ENCODE measurements around the gene SETD9. TPM values are rescaled to one million over a fixed set of nuclear protein-coding genes. Genes with fewer than 3 reads are reported as not detected.

SETD9 gene
- total RNA-seq, 2 experiments from 2014 or later, result 6.7 to 13.3 TPM

- H3K9me2 ChIP-seq (ENCODE audit: insufficient read depth, low read length), result no peaks in the 10 kb centered on the region
- BruUV-seq (replicated peaks), result no TSS peak
- H3K4me3 ChIP-seq (ENCODE audit: low read depth, low read length, poor library complexity, severe bottlenecking), result no peak overlapping the region
- intact Hi-C loops (cut with micrococcal nuclease; ENCODE audit: unreplicated experiment), result no loop called here
- H3K9me3 ChIP-seq (ENCODE audit: low read length), result no peaks in the 10 kb centered on the region
- H2AFZ ChIP-seq (ENCODE audit: low read length), result no peak overlapping the region
- no peaks in the 10 kb centered on the region for H3K79me2 ChIP-seq (ENCODE audit: insufficient read depth, low read depth, low read length)
- no peak for DNase-seq (ENCODE audit: low spot score)
- H3K36me3 ChIP-seq (ENCODE audit: insufficient read depth, low read length), result peaks cover 100% of the 10 kb centered on the region
- no peaks in the 10 kb centered on the region for H4K20me1 ChIP-seq (ENCODE audit: insufficient read depth, low read length)
- no peak for TF ChIP-seq EZH2phosphoT487 (IDR thresholded peaks at IDR 0.05; ENCODE audit: borderline replicate concordance, low read depth, low read length)
- TF ChIP-seq CTCF (conservative IDR thresholded peaks at IDR 0.05; ENCODE audit: low read length), result no peak
- ChIA-PET CTCF (ENCODE audit: unreplicated experiment) (no interaction called here), POLR2A (interaction anchor here (0.7 to 0.8 kb wide), 2 partner anchors 16 to 555 kb away, joined by 3 read pairs; no protein-coding TSS in a partner anchor)
- no peak overlapping the region for H3K27ac ChIP-seq (ENCODE audit: low read depth, low read length, poor library complexity, severe bottlenecking)
- H3K4me1 ChIP-seq (ENCODE audit: insufficient read depth, low read length, poor library complexity, severe bottlenecking), result no peaks in the 10 kb centered on the region
- H3K4me2 ChIP-seq (ENCODE audit: low read length), result no peak overlapping the region
Observed at GRCh38 chr5:56881571-56881970, 27.8 kb upstream of the SETD9 start.

- H3K79me2 ChIP-seq (ENCODE audit: insufficient read depth, low read depth, low read length), result no peaks in the 10 kb centered on the region
- ChIA-PET POLR2A (interaction anchor here (0.6 to 0.7 kb wide), 2 partner anchors 124 to 156 kb away, joined by 3 read pairs; no protein-coding TSS in a partner anchor), CTCF (ENCODE audit: unreplicated experiment) (no interaction called here)
- H4K20me1 ChIP-seq (ENCODE audit: insufficient read depth, low read length), result no peaks in the 10 kb centered on the region
- no peak for DNase-seq (ENCODE audit: low spot score)
- H3K9me2 ChIP-seq (ENCODE audit: insufficient read depth, low read length), result no peaks in the 10 kb centered on the region
- H3K27ac ChIP-seq (ENCODE audit: low read depth, low read length, poor library complexity, severe bottlenecking), result no peak overlapping the region
- H3K4me3 ChIP-seq (ENCODE audit: low read depth, low read length, poor library complexity, severe bottlenecking), result no peak overlapping the region
- peaks cover 70% of the 10 kb centered on the region for H3K36me3 ChIP-seq (ENCODE audit: insufficient read depth, low read length)
- 0 out of 2 replicates have a peak, but pooled peaks cover 5% of the 10 kb centered on the region for H3K9me3 ChIP-seq (ENCODE audit: low read length)
- H3K4me1 ChIP-seq (ENCODE audit: insufficient read depth, low read length, poor library complexity, severe bottlenecking), result no peaks in the 10 kb centered on the region
- BruUV-seq (replicated peaks), result no TSS peak
- no peak overlapping the region for H3K4me2 ChIP-seq (ENCODE audit: low read length)
- no peak overlapping the region for H2AFZ ChIP-seq (ENCODE audit: low read length)
- no peak for TF ChIP-seq CTCF (conservative IDR thresholded peaks at IDR 0.05; ENCODE audit: low read length)
- no peak for TF ChIP-seq EZH2phosphoT487 (IDR thresholded peaks at IDR 0.05; ENCODE audit: borderline replicate concordance, low read depth, low read length)
- intact Hi-C loops (cut with micrococcal nuclease; ENCODE audit: unreplicated experiment), result no loop called here
Observed at GRCh38 chr5:56893251-56893951, 16.0 kb upstream of the SETD9 start.

GRCh38 chr5:56896763-56897162, 12.6 kb upstream of the SETD9 start:
- no TSS peak for BruUV-seq (replicated peaks)
- Histone ChIP-seq H3K36me3 (ENCODE audit: insufficient read depth, low read length) (peaks cover 42% of the 10 kb centered on the region), H3K4me2 (ENCODE audit: low read length) (no peak overlapping the region), H2AFZ (ENCODE audit: low read length) (no peak overlapping the region), H3K4me3 (ENCODE audit: low read depth, low read length, poor library complexity, severe bottlenecking) (no peak overlapping the region), H3K9me2 (ENCODE audit: insufficient read depth, low read length) (no peaks in the 10 kb centered on the region), H3K9me3 (ENCODE audit: low read length) (no peaks in the 10 kb centered on the region), H3K4me1 (ENCODE audit: insufficient read depth, low read length, poor library complexity, severe bottlenecking) (no peaks in the 10 kb centered on the region), H4K20me1 (ENCODE audit: insufficient read depth, low read length) (no peaks in the 10 kb centered on the region), H3K27ac (ENCODE audit: low read depth, low read length, poor library complexity, severe bottlenecking) (no peak overlapping the region), H3K79me2 (ENCODE audit: insufficient read depth, low read depth, low read length) (no peaks in the 10 kb centered on the region)
- TF ChIP-seq EZH2phosphoT487 (IDR thresholded peaks at IDR 0.05; ENCODE audit: borderline replicate concordance, low read depth, low read length), result no peak
- TF ChIP-seq CTCF (conservative IDR thresholded peaks at IDR 0.05; ENCODE audit: low read length), result no peak
- ChIA-PET POLR2A (interaction anchor here (0.7 to 1.6 kb wide), 7 partner anchors 9 to 573 kb away, joined by 3 to 4 read pairs (median 3); no protein-coding TSS in a partner anchor), CTCF (ENCODE audit: unreplicated experiment) (no interaction called here)
- DNase-seq (ENCODE audit: low spot score), result no peak
- intact Hi-C loops (cut with micrococcal nuclease; ENCODE audit: unreplicated experiment), result no loop called here
